SJCRH30 (cell line): ENCODE measurements around the gene RNF114. TPM values are rescaled to one million over a fixed set of nuclear protein-coding genes. Genes with fewer than 3 reads are reported as not detected.
A peak's percentile ranks its signal among the peaks of the same experiment; 100 is the strongest.
"Not testable (repeated sequence)": the region's sequence is repeated elsewhere in the genome, so short reads cannot be mapped to it uniquely, and the experiment has no call there.

Experiments
- DNase-seq, 2 experiments: peaks; one replicate each; pipeline ENCODE4 v3.0.0-alpha.2; 2015 to 2020
- H3K27ac ChIP-seq: fragments of 250-450 bp; sonication (Bioruptor Pico); 2 replicates; pipeline ENCODE4 v1.5.1; 2020; ENCODE audit warnings: mild to moderate bottlenecking, moderate library complexity
- H3K27me3 ChIP-seq: fragments of 250-450 bp; sonication (Bioruptor Pico); 2 replicates; pipeline ENCODE4 v1.5.1; 2020; ENCODE audit warnings: mild to moderate bottlenecking, moderate library complexity
- H3K36me3 ChIP-seq: fragments of 250-450 bp; sonication (Bioruptor Pico); 2 replicates; pipeline ENCODE4 v1.5.1; 2020; ENCODE audit warnings: mild to moderate bottlenecking, moderate library complexity
- H3K4me1 ChIP-seq: fragments of 250-450 bp; sonication (Bioruptor Pico); 2 replicates; pipeline ENCODE4 v1.5.1; 2020; ENCODE audit warnings: mild to moderate bottlenecking, moderate library complexity
- H3K4me3 ChIP-seq: fragments of 250-450 bp; sonication (Bioruptor Pico); 2 replicates; pipeline ENCODE4 v1.5.1; 2020; ENCODE audit warnings: mild to moderate bottlenecking, moderate library complexity
- H3K9me3 ChIP-seq: fragments of 250-450 bp; sonication (Bioruptor Pico); replicated peaks from 2 replicates; pipeline ENCODE4 v1.5.1; 2020; ENCODE audit warnings: mild to moderate bottlenecking, moderate library complexity
- total RNA-seq: library from RNA; depleted of rRNA; stranded (reverse); fragments of >200 nt; shearing (Covaris generic); gene quantifications from 2 replicates; pipeline ENCODE4 v1.2.3, GENCODE V29; 2014

RNF114 gene
- total RNA-seq, 1 experiment from 2014 or later = 108 TPM

- not testable (repeated sequence) for H3K27ac ChIP-seq, H3K4me3 ChIP-seq, DNase-seq, H3K4me1 ChIP-seq, H3K27me3 ChIP-seq, H3K9me3 ChIP-seq
- peaks cover 52% of the 10 kb centered on the region for H3K36me3 ChIP-seq
Observed at GRCh38 chr20:49957089-49957938, 21.1 kb downstream of the RNF114 start.

DNA sequence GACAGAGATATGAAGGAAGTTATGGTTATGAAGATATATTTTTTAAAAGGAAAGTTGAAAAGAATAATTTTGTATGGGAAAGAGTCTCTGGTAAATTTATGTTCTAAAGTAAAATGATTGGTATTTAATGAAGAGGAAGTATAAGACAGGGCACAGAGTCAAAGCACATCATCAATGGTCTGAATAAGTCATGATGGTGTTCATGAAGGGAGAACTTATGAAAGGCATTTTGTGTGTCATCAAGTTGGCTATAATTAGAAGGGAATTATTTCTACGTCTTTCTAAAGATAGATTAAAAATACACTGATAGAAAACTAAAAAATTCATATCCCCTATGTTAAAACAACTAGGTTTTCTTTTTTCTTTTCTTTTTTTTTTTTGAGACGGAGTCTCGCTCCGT is 25.2 kb downstream of the RNF114 start:
- Histone ChIP-seq H3K36me3 (peaks cover 13% of the 10 kb centered on the region), H3K4me3 (no peak overlapping the region), H3K27ac (no peak overlapping the region), H3K4me1 (no peaks in the 10 kb centered on the region), H3K27me3 (no peaks in the 10 kb centered on the region), H3K9me3 (no peaks in the 10 kb centered on the region)
- DNase-seq = no peak

DNA sequence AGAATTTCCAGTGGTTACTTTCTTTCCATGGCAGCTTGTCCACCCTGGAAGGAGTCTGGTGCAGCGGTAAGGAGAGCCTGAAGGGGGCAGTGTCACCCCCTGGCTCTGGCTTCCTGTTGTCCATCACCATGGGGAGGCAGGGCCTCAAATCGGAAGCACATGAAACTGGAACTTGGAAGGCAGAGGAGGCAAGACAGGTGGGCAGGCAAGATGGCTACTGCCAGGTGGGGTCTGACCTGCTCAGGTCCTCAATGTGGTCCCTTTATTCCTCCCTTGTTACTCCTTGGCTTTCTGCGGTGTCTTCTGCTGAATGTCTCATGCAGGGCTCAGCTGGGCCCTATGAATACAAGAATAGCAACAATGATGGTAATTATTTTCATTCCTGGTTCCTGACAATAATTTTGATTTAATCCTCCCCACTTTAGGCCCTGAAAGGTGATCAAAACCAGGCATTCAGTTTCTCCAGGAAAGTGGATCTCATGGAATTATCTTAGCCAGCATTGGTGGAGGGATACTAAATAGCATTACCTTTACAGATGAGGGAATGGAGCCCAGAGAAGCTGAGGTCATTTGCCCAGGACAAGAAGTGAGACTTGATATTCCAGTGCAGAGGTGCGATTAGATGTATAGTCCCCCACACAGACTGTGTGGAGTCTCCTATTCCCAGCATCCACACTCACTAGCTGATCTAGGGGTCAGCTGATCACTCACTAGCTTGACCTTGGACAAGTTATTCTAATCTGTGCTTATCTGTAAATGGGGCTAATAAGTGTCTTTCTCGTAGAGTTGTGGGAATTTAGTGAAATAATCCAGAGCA is 29.0 kb downstream of the RNF114 start:
- peaks cover 3% of the 10 kb centered on the region; the same call in 1 of the 2 replicates for H3K4me1 ChIP-seq
- no peak overlapping the region for H3K27ac ChIP-seq
- DNase-seq = peak; percentile 72 to 83
- H3K27me3 ChIP-seq = no peaks in the 10 kb centered on the region
- peaks cover 2% of the 10 kb centered on the region; the same call in 1 of the 2 replicates for H3K36me3 ChIP-seq
- H3K9me3 ChIP-seq = no peaks in the 10 kb centered on the region
- H3K4me3 ChIP-seq = no peak overlapping the region

GRCh38 chr20:49965781-49966305 is 29.6 kb downstream of the RNF114 start:
- H3K27me3 ChIP-seq = no peaks in the 10 kb centered on the region
- H3K9me3 ChIP-seq = no peaks in the 10 kb centered on the region
- no peak overlapping the region for H3K4me3 ChIP-seq
- H3K36me3 ChIP-seq = peaks cover 2% of the 10 kb centered on the region; the same call in 1 of the 2 replicates
- H3K27ac ChIP-seq = no peak overlapping the region
- peaks cover 3% of the 10 kb centered on the region; the same call in 1 of the 2 replicates for H3K4me1 ChIP-seq
- no peak for DNase-seq

DNA sequence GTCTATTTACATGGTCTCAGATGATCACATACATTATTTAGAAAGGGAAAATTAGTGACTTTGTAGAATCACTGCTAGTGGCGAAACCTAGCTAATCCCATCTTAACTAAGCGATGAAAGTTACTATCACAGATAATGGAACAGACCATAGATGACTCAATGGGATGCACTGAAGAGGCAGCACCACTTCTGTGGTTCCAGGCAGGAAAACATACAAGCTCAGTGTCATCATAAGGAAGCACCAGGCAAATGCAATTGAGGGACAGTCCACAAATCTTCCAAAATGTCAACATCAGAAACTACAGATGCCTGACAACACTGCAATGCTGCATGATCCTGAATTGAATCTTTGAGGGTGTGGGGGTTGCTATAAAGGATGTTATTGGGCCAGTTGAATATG is 30.7 kb downstream of the RNF114 start:
- no peak for DNase-seq
- no peak overlapping the region for H3K4me3 ChIP-seq
- peaks cover 3% of the 10 kb centered on the region; the same call in 1 of the 2 replicates for H3K4me1 ChIP-seq
- H3K36me3 ChIP-seq = peaks cover 2% of the 10 kb centered on the region; the same call in 1 of the 2 replicates
- H3K9me3 ChIP-seq = no peaks in the 10 kb centered on the region
- H3K27me3 ChIP-seq = no peaks in the 10 kb centered on the region
- H3K27ac ChIP-seq = no peak overlapping the region

DNA sequence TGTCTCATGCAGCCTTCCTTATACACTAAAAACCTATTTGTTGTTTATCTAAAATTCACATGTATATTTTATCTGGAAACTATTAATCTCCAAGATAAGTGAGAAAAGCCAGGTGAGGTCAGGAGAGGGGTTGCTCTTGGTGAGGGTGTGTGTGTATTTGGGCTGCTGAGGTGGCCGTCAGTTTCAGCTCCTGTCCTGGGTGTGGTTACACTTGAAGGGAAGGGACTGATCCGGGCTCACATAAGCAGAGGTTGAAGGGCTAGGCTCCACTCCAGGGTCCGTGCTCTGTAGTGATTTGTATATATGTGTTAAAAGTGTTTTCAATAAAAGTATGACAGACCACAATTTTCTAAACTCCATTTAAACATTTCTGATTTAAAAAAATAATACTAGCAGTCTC is 33.0 kb downstream of the RNF114 start:
- Histone ChIP-seq H3K27me3 (no peaks in the 10 kb centered on the region), H3K36me3 (no peaks in the 10 kb centered on the region), H3K9me3 (no peaks in the 10 kb centered on the region), H3K27ac (no peak overlapping the region), H3K4me3 (no peak overlapping the region), H3K4me1 (peaks cover 3% of the 10 kb centered on the region; the same call in 1 of the 2 replicates)
- no peak for DNase-seq

DNA sequence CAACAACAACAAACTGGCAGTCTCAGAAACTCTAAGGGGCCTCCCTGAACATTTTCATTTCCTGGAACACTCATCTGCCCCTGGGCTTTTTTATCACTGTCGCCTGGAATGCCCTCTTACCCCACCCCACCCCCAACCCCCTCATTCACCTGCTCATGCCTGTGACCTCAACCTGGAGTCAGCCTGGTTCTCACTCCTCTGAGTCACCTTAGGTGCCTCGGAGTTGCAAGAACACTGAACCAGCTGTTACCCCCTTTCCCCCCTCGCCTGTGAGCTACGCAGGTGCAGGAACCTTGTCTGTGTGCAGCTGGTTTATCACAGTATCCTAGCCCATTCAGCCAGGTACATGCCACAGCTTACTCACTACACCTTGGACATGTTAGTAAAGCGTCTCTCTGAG is 33.7 kb downstream of the RNF114 start:
- Histone ChIP-seq H3K9me3 (no peaks in the 10 kb centered on the region), H3K36me3 (no peaks in the 10 kb centered on the region), H3K4me1 (peaks cover 3% of the 10 kb centered on the region; the same call in 1 of the 2 replicates), H3K27ac (no peak overlapping the region), H3K4me3 (no peak overlapping the region), H3K27me3 (no peaks in the 10 kb centered on the region)
- DNase-seq = no peak

DNA sequence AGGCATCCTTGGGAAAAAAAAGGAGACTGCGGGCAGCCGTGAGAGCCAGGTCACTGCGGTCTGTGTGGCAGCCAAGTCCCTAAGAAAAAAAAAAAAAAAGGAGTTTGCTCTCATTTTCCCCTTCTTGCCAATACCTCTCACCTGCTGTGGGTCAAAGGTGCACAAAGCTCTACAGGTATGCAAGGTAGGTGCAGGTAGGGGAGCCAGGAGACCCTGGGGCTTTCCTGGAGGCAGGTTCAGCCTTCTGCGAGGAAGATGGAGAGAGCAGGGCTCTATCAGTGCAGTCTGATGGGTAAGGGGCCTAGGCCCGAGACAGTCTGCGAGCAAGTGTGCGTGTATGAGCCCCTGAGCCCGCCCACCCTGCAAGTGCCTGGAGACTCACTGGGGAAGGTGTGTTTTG is 34.3 kb downstream of the RNF114 start:
- no peak overlapping the region for H3K4me3 ChIP-seq
- no peaks in the 10 kb centered on the region for H3K36me3 ChIP-seq
- H3K9me3 ChIP-seq = no peaks in the 10 kb centered on the region
- H3K27me3 ChIP-seq = no peaks in the 10 kb centered on the region
- no peak overlapping the region for H3K27ac ChIP-seq
- no peak for DNase-seq
- peaks cover 3% of the 10 kb centered on the region; the same call in 1 of the 2 replicates for H3K4me1 ChIP-seq

DNA sequence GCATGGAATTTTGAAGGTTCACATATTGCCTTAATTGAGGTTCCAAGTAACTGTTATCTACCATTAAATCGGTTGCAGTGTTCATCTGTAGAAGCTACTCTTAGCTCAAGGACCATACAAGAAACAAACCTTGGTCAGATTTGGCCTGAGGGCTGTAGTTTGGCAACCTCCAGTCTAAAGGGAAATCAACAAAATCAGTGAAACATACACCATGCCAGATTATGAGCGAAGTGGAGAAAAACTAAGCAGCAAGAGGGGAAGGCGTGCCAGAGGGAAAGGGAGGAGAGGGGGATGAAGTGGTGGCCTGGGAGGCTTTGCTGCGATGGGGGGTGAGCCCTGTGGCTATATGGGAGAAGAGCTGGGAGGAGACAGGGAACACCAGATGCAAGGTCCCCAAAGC is 37.8 kb downstream of the RNF114 start:
- H3K27ac ChIP-seq = no peak overlapping the region

GRCh38 chr20:49976542-49976941 is 40.3 kb downstream of the RNF114 start:
- Histone ChIP-seq H3K4me1 (peaks cover 15% of the 10 kb centered on the region), H3K27ac (no peak overlapping the region), H3K4me3 (no peak overlapping the region), H3K27me3 (no peaks in the 10 kb centered on the region), H3K9me3 (no peaks in the 10 kb centered on the region), H3K36me3 (no peaks in the 10 kb centered on the region)
- DNase-seq = no peak

More for the DNA sequence above, 37.8 kb downstream of the RNF114 start:
- H3K4me3 ChIP-seq = no peak overlapping the region
- H3K27me3 ChIP-seq = no peaks in the 10 kb centered on the region
- no peak for DNase-seq
- H3K9me3 ChIP-seq = no peaks in the 10 kb centered on the region
- H3K4me1 ChIP-seq = peaks cover 4% of the 10 kb centered on the region; the same call in 1 of the 2 replicates
- H3K36me3 ChIP-seq = no peaks in the 10 kb centered on the region

GRCh38 chr20:49977740-49978139 is 41.5 kb downstream of the RNF114 start:
- not testable (repeated sequence) for H3K9me3 ChIP-seq, H3K36me3 ChIP-seq
- peaks cover 23% of the 10 kb centered on the region for H3K4me1 ChIP-seq

GRCh38 chr20:49978685-49979029 is 42.5 kb downstream of the RNF114 start:
- H3K27ac ChIP-seq = no peak overlapping the region
- H3K9me3 ChIP-seq = no peaks in the 10 kb centered on the region
- H3K36me3 ChIP-seq = peaks cover under 1% of the 10 kb centered on the region
- DNase-seq = no peak
- H3K4me1 ChIP-seq = peaks cover 23% of the 10 kb centered on the region
- no peaks in the 10 kb centered on the region for H3K27me3 ChIP-seq
- H3K4me3 ChIP-seq = no peak overlapping the region

More at GRCh38 chr20:49977740-49978139, 41.5 kb downstream of the RNF114 start:
- H3K27me3 ChIP-seq, H3K27ac ChIP-seq, H3K4me3 ChIP-seq, DNase-seq: not testable (repeated sequence)

DNA sequence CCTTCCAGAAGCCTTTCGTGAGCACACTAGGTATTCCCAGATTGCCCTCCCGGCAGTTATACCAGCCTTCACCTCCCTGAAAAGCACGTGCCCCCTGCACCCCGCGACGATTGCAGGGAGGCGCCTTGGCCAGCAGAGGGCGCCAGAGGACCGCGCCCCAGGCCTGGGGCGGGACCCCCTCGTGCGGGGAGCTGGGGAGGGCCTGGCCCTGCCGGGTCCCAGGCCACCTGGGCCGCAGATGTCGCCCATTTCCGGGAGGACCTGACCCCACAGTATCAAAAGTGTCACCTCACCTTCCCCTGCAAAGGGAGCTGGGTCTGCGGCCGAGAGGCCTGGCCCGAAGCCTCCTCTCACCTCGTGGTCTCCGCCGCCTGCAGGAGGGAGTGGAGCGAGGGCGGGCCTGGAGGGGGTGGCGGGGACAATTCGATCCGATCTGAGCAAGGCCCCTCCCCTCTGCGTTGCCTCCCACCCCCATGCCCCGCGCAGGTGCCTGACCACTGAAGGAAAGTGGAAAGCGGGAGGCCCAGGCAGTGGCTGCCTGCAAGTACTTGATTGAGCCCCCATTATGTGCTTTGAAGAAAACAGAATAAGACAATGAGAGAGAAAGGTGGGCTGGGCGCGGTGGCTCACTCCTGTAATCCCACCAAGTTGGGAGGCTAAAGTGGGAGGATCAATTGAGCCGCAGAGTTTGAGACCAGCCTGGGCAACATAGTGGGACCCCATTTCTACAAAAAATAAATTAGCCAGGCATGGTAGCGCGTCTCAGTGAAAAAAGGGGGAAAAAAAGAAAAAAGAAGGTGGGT is 43.0 kb downstream of the RNF114 start:
- Histone ChIP-seq H3K27ac (no peak overlapping the region; the same call in 1 of the 2 replicates), H3K4me1 (peaks cover 23% of the 10 kb centered on the region), H3K36me3 (peaks cover 6% of the 10 kb centered on the region), H3K9me3 (no peaks in the 10 kb centered on the region), H3K4me3 (peak overlapping the region; percentile 55), H3K27me3 (no peaks in the 10 kb centered on the region)
- DNase-seq = peak; percentile 81 to 91
